Measurements from ENCODE around the gene CTXN1.

Gene CTXN1

DNA sequence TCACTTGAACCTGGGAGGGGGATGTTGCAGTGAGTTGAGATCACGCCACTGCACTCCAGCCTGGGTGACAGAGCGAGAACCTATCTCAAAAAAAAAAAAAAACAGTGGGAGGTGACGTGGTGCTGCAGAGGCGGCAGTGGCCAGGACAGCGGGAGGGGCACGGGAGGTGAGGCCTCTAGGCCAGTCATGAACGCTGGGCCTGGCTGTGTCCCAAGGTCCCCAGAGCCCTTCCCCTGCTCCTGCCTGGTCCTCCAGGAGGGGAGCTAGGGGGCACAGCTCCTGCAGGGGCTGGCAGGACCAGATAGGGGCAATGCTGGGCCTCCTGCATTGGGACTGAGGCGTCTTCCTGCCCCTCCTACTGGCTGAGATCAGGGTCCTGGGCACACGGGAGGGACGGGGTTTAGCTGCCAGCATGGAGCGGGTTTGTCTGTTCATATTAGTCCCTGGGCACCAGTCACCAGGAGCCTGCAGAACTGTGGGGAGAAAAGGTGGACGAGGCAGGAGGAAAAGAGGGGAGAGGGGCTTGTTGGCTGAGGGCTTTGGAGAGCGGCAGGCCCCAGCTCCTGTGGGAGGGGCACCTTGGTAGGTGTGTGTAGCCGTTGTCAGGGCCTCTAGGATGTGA lies 17.7 kb downstream of the CTXN1 start (continued):
- TF ChIP-seq ZNF621 (tag by site-specific recombination; IDR thresholded peaks at IDR 0.05) (no peak), ZNF560 (tag by site-specific recombination; IDR thresholded peaks at IDR 0.05; ENCODE audit: borderline replicate concordance) (no peak), ZNF558 (tag by site-specific recombination; IDR thresholded peaks at IDR 0.05) (no peak), ZSCAN23 (tag by site-specific recombination; IDR thresholded peaks at IDR 0.05) (no peak), GLIS1 (tag by site-specific recombination; IDR thresholded peaks at IDR 0.05) (0 out of 2 replicates have a peak, but pooled peaks have one; percentile 17), IKZF3 (tag by site-specific recombination; IDR thresholded peaks at IDR 0.05) (no peak), ZNF416 (tag by site-specific recombination; IDR thresholded peaks at IDR 0.05) (no peak), ZNF837 (tag by site-specific recombination; IDR thresholded peaks at IDR 0.05) (no peak), KLF7 (tag by site-specific recombination; IDR thresholded peaks at IDR 0.05; ENCODE audit: borderline replicate concordance) (no peak), ZNF10 (tag by site-specific recombination; IDR thresholded peaks at IDR 0.05) (no peak), ZNF768 (tag by site-specific recombination; IDR thresholded peaks at IDR 0.05) (no peak), ZNF132 (tag by site-specific recombination; IDR thresholded peaks at IDR 0.05; ENCODE audit: borderline replicate concordance) (no peak), ZNF707 (tag by site-specific recombination; IDR thresholded peaks at IDR 0.05) (no peak), ZIC2 (tag by site-specific recombination; IDR thresholded peaks at IDR 0.05) (peak; percentile 29), ZSCAN30 (tag by site-specific recombination; IDR thresholded peaks at IDR 0.05) (no peak), HOXD13 (CRISPR knock-in tag; IDR thresholded peaks at IDR 0.05; ENCODE audit: borderline replicate concordance) (no peak), ZNF521 (tag by site-specific recombination; IDR thresholded peaks at IDR 0.05) (no peak), MEIS1 (CRISPR knock-in tag; IDR thresholded peaks at IDR 0.05; ENCODE audit: borderline replicate concordance) (no peak)
- TF ChIP-seq, protein P1, sequence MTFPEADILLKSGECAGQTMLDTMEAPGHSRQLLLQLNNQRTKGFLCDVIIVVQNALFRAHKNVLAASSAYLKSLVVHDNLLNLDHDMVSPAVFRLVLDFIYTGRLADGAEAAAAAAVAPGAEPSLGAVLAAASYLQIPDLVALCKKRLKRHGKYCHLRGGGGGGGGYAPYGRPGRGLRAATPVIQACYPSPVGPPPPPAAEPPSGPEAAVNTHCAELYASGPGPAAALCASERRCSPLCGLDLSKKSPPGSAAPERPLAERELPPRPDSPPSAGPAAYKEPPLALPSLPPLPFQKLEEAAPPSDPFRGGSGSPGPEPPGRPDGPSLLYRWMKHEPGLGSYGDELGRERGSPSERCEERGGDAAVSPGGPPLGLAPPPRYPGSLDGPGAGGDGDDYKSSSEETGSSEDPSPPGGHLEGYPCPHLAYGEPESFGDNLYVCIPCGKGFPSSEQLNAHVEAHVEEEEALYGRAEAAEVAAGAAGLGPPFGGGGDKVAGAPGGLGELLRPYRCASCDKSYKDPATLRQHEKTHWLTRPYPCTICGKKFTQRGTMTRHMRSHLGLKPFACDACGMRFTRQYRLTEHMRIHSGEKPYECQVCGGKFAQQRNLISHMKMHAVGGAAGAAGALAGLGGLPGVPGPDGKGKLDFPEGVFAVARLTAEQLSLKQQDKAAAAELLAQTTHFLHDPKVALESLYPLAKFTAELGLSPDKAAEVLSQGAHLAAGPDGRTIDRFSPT (tag by site-specific recombination; IDR thresholded peaks at IDR 0.05): peak; percentile 8; the same call in 1 of the 2 replicates
- TF ChIP-seq, protein P2, sequence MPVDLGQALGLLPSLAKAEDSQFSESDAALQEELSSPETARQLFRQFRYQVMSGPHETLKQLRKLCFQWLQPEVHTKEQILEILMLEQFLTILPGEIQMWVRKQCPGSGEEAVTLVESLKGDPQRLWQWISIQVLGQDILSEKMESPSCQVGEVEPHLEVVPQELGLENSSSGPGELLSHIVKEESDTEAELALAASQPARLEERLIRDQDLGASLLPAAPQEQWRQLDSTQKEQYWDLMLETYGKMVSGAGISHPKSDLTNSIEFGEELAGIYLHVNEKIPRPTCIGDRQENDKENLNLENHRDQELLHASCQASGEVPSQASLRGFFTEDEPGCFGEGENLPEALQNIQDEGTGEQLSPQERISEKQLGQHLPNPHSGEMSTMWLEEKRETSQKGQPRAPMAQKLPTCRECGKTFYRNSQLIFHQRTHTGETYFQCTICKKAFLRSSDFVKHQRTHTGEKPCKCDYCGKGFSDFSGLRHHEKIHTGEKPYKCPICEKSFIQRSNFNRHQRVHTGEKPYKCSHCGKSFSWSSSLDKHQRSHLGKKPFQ (tag by site-specific recombination; IDR thresholded peaks at IDR 0.05): no peak
- TF ChIP-seq, protein P3, sequence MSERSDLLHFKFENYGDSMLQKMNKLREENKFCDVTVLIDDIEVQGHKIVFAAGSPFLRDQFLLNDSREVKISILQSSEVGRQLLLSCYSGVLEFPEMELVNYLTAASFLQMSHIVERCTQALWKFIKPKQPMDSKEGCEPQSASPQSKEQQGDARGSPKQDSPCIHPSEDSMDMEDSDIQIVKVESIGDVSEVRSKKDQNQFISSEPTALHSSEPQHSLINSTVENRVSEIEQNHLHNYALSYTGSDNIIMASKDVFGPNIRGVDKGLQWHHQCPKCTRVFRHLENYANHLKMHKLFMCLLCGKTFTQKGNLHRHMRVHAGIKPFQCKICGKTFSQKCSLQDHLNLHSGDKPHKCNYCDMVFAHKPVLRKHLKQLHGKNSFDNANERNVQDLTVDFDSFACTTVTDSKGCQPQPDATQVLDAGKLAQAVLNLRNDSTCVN (tag by site-specific recombination; optimal IDR thresholded peaks at IDR 0.05): no peak
- TF ChIP-seq, protein P4, sequence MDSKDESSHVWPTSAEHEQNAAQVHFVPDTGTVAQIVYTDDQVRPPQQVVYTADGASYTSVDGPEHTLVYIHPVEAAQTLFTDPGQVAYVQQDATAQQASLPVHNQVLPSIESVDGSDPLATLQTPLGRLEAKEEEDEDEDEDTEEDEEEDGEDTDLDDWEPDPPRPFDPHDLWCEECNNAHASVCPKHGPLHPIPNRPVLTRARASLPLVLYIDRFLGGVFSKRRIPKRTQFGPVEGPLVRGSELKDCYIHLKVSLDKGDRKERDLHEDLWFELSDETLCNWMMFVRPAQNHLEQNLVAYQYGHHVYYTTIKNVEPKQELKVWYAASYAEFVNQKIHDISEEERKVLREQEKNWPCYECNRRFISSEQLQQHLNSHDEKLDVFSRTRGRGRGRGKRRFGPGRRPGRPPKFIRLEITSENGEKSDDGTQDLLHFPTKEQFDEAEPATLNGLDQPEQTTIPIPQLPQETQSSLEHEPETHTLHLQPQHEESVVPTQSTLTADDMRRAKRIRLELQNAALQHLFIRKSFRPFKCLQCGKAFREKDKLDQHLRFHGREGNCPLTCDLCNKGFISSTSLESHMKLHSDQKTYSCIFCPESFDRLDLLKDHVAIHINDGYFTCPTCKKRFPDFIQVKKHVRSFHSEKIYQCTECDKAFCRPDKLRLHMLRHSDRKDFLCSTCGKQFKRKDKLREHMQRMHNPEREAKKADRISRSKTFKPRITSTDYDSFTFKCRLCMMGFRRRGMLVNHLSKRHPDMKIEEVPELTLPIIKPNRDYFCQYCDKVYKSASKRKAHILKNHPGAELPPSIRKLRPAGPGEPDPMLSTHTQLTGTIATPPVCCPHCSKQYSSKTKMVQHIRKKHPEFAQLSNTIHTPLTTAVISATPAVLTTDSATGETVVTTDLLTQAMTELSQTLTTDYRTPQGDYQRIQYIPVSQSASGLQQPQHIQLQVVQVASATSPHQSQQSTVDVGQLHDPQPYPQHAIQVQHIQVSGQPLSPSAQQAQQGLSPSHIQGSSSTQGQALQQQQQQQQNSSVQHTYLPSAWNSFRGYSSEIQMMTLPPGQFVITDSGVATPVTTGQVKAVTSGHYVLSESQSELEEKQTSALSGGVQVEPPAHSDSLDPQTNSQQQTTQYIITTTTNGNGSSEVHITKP (tag by site-specific recombination; IDR thresholded peaks at IDR 0.05): no peak
- TF ChIP-seq, protein P5, sequence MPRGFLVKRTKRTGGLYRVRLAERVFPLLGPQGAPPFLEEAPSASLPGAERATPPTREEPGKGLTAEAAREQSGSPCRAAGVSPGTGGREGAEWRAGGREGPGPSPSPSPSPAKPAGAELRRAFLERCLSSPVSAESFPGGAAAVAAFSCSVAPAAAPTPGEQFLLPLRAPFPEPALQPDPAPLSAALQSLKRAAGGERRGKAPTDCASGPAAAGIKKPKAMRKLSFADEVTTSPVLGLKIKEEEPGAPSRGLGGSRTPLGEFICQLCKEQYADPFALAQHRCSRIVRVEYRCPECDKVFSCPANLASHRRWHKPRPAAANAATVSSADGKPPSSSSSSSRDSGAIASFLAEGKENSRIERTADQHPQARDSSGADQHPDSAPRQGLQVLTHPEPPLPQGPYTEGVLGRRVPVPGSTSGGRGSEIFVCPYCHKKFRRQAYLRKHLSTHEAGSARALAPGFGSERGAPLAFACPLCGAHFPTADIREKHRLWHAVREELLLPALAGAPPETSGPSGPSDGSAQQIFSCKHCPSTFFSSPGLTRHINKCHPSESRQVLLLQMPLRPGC (tag by site-specific recombination; IDR thresholded peaks at IDR 0.05): no peak
- TF ChIP-seq, protein P6, sequence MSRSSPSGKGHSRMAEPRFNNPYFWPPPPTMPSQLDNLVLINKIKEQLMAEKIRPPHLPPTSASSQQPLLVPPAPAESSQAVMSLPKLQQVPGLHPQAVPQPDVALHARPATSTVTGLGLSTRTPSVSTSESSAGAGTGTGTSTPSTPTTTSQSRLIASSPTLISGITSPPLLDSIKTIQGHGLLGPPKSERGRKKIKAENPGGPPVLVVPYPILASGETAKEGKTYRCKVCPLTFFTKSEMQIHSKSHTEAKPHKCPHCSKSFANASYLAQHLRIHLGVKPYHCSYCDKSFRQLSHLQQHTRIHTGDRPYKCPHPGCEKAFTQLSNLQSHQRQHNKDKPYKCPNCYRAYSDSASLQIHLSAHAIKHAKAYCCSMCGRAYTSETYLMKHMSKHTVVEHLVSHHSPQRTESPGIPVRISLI (tag by site-specific recombination; IDR thresholded peaks at IDR 0.05): no peak
- TF ChIP-seq, protein P7, sequence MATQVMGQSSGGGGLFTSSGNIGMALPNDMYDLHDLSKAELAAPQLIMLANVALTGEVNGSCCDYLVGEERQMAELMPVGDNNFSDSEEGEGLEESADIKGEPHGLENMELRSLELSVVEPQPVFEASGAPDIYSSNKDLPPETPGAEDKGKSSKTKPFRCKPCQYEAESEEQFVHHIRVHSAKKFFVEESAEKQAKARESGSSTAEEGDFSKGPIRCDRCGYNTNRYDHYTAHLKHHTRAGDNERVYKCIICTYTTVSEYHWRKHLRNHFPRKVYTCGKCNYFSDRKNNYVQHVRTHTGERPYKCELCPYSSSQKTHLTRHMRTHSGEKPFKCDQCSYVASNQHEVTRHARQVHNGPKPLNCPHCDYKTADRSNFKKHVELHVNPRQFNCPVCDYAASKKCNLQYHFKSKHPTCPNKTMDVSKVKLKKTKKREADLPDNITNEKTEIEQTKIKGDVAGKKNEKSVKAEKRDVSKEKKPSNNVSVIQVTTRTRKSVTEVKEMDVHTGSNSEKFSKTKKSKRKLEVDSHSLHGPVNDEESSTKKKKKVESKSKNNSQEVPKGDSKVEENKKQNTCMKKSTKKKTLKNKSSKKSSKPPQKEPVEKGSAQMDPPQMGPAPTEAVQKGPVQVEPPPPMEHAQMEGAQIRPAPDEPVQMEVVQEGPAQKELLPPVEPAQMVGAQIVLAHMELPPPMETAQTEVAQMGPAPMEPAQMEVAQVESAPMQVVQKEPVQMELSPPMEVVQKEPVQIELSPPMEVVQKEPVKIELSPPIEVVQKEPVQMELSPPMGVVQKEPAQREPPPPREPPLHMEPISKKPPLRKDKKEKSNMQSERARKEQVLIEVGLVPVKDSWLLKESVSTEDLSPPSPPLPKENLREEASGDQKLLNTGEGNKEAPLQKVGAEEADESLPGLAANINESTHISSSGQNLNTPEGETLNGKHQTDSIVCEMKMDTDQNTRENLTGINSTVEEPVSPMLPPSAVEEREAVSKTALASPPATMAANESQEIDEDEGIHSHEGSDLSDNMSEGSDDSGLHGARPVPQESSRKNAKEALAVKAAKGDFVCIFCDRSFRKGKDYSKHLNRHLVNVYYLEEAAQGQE (tag by site-specific recombination; IDR thresholded peaks at IDR 0.05): 0 out of 2 replicates have a peak, but pooled peaks have one; percentile 20
